ENCODE measurements around the gene COL4A2.

The COL4A2 gene

DNA sequence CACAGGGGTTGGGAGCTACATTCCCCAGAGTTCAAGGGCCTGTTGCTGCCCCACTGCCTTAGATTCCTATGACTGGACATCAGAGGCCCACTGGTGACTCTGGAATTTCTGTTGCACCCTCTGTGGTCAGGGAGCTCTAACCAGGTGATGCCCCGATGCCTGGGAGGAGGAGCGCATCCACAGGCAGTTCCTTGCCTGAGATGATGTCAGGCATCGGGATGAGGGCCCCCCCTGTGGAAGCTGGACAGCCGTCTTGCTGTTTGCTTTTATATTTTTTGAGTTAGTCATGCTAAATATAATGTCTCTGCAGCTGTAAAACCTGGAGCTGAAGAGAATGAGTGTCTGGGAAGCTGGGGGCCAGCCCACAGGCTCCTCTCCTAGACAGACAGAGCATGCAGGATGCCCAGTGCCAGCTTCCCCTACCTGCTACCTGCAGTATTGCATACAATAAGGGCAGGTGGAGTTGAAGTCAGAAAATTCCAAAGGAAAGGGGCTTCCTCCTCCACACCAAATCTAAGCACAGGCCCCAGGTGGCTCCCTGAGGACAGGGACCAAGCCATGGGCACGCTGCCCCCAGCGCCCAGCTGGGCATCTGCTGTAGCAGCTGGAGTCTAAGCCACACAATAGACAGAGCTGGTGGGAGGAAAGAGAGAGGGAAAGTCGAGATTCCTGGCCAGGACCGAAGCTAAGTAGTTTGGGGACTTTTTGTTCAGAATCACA lies 16.2 kb downstream of the COL4A2 start:
- DNase-seq, result no peak

DNA sequence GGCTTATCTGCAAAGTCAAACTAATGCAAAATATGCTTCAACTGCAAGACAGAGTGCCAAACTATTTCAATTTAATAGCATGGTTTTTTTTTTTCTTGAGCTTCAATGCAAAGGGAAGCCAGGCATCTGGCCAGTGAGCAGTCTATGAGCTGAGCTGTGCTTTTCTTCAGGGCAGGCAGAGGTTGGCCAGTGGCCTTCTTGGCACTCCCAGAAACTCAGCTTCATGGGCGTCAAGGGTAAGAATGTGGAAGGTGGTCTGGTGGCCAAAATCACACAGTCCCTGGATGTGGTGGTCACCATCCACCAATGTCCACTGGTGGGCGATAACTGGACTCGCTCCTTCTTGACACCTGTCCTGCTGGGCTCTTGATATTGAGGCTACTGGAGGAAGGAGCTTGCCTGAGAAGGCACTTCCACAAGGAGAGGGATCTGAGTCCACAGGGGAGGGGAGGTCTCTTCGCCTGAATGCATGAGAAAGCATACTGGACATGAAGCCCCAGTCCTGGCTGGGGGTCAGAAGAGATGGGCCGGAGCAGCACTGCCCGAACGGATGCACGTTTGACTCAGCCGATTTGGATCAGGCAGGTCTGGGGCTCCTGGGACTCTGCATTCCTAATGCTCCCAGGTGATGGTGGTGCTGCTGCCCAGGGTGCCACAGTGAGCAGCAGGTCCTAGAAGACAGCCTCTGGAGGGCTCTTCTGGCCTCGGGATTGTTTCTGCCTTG lies 17.1 kb downstream of the COL4A2 start:
- DNase-seq, result no peak

DNA sequence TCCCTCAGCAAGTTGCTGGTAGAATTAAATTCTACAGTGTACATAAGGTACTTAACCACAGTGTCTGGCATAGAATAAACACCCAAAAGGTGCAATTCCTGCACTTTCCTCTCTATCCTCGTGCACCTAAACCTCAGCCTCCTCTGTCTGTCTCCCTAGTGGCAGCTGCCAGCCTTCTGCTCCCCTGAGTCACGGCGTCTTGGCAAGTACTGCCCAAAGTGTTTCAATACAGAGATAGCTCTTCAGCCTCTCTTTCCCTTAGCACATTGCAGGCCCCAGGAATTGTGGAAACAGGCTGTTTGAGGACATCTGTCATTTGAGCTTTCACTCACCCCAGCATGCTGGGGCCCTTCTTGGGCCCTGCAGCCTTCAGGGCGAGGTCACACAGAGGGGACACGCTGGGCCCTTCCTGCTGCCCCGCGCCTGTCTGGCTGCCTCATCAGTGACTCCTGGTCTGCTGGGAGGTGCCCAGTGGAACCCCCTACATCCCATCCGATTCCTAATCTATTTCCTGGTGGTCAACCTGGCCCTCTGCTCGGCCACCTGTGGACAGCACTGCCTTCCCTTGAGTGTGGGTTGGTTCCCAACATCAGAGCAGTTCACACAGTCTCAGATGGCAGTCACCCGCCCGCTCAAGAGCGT lies 19.3 kb downstream of the COL4A2 start:
- DNase-seq, result no peak

GRCh38 chr13:110327051-110327721 lies 20.1 kb downstream of the COL4A2 start:
- no peak for DNase-seq

GRCh38 chr13:110328573-110328972 lies 21.5 kb downstream of the COL4A2 start:
- DNase-seq, result no peak

- DNase-seq, result no peak
These were observed 22.2 kb downstream of the COL4A2 start for GRCh38 chr13:110329258-110329657.

- no peak for DNase-seq
These were observed 22.8 kb downstream of the COL4A2 start for GRCh38 chr13:110329798-110330461.

- DNase-seq, result no peak
These were observed 23.5 kb downstream of the COL4A2 start for GRCh38 chr13:110330491-110331011.

DNA sequence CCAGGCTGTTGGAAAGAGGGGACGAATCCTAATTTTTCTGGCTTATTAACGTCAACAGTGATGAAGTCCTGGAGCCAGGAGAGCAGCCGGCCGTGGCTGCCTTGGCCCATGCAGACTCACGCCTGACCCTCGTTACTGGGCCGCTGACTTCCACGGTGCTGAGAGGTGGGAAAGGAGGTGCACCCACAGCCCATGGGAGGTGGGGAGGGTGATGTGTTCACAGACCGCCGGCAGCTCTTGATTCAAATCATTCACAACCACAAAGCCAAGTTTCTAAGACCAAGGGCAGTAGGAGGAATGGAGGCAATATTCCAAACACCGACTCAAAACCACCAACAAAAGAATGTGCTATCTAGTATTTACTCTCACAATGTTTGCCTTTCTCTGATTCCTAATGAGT lies 24.3 kb downstream of the COL4A2 start:
- DNase-seq, result no peak

GRCh38 chr13:110332750-110333149 lies 25.7 kb downstream of the COL4A2 start:
- no peak for DNase-seq

GRCh38 chr13:110333837-110334236 lies 26.8 kb downstream of the COL4A2 start:
- DNase-seq, result no peak

DNA sequence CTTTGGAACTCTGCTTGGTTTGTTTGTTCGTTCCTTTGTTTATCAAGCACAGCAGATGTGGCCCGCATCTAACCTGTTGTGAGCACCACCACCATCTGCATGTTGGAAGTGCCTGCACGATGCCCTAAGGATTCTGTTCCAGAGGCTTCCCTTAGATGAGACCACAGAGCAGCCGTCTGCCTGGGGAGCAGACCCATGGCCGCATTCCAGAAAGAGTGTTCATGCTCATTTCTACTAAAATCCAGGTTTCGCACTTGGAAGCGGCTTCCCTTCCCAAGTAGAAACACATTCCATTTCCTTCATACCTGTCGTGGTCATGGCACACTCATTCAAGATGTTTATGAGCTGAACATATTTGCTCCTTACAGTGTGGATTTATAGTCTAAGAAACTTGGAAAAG lies 27.2 kb downstream of the COL4A2 start:
- no peak for DNase-seq

DNA sequence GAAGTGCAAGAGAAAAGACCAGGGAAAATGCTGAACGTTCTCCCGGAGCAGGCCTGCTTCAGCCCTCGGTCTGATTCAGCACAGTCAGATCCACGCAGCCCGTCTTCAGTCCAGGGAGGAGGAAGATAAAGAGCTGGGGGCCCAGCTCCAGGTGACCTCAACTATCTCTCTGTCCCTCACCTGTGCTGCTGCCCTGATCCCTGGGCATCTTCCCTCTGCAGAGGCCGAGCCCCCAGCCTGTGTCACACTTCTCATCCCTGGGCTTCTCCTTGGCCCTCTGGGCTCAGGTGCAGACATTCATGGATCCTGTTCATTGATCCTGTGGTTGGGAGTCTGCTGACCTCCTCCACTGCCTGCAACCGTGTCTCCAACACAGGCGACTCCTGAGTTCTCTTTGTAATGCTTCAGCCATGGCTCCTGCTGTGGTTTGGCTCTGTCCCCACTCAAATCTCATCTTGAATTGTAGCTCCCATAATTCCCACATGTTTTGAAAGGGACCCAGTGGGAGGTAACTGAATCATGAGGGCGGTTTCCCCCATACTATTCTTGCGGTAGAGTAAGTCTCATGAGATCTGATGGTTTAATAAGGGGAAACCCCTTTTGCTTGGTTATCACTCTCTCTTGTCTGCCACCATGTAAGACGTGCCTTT lies 27.9 kb downstream of the COL4A2 start:
- DNase-seq, result no peak

DNA sequence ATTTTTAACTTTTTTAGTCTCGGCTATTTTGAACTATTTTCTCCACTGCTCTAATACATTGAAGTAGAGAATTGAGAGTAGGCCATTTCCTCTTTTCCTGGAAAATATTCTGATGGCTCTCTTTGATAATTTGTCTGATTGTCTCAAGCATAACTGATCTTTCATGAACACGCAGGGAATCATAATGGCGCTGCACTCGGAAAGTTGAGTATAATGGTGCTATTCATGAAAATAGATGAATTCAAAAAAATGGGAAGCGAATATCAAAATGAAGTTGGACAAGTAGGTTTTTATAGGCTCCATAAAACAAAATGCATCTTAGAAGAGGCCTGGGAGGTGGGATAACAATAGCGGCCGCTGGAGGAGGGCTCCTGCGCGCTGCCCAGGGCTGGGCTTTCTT lies 29.0 kb downstream of the COL4A2 start:
- no peak for DNase-seq

DNA sequence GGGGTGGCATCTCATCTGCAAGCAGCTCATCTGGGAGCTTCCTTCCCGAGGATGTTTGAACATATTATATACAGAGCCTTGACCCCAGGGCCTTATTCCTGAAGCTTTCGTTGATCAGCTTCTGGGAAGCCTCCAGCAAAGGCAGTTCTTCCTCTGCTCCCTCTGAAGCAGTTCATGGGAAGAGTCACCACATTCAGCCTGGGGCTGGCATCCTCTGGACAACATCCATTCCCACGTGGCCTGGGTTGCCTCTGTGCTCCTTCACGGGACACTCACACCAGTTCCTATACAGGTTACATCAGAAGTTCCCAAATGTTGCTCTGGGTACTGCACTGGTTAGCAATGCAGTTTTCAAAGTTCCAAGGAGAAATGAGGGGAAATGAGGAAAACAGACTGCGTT lies 29.6 kb downstream of the COL4A2 start:
- no peak for DNase-seq

GRCh38 chr13:110337247-110337646 lies 30.2 kb downstream of the COL4A2 start:
- DNase-seq, result no peak

GRCh38 chr13:110338441-110339101 lies 31.5 kb downstream of the COL4A2 start:
- DNase-seq, result no peak

DNA sequence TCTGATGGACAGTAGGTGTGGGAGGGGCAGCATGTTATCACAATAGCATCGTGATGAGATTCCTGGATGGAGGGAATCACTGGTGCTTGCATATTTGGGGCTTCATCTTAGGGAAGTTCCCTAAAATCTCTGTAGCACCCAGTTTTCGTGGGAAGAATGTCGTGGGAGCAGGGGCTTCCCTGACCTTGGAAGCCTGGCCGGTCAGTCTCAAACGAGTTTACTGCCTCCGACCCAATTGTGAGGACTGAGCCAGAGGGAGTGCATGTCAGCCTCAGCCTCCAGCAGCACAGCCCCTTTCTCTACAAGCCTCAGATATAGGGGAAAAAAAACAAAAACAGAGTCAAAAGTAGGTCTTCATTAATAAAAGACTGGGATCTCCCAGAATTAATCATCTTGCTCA lies 32.2 kb downstream of the COL4A2 start:
- no peak for DNase-seq

GRCh38 chr13:110339975-110340550 lies 33.0 kb downstream of the COL4A2 start:
- DNase-seq, result no peak

DNA sequence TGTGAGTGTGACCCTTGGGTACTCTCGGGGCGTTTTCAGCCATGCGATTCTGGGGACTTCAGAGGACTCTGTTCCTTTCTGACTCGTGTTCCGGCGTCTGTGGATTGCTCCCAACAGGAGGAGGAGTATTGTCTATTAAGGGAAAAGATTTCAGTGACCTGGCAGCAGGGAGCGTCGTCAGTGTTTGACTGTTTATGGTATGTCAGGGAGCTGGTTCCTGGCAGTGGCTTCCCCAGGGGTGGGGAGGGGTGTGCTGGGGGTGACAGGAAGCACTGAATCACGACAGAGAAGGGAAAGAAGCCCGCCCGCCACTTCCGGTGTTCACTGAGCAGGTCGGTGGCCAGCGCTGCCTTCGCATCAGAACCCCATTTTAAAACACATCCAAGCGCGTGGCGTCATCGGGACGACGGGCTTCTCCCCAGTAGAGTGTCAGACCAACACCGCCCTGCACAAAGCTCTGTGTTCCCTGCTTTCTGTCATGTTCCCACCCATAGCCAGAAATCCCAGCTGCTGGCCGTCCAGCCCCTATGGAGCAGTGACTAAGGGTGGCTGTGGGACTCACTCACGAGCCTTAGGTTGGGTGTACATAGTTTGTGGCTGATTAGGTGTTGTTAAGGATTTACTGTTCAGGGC lies 33.8 kb downstream of the COL4A2 start:
- DNase-seq, result no peak

Data from SHP77 treated with DMSO at 0.1 percent for 48 hours (cell line).